ENCODE measurements around the gene CREB5. TPM values are rescaled to one million over a fixed set of nuclear protein-coding genes. Genes with fewer than 3 reads are reported as not detected.

The CREB5 gene
- total RNA-seq, 4 donors from 2014 or later: 0.88 to 31.4 (median 15.9) TPM

GRCh38 chr7:28695300-28696295, 283.3 kb downstream of the CREB5 start:
- H3K4me3 ChIP-seq: no peak overlapping the region

GRCh38 chr7:28697913-28698563, 285.7 kb downstream of the CREB5 start:
- no peaks in the 10 kb centered on the region for H3K4me1 ChIP-seq
- no peaks in the 10 kb centered on the region for H3K9me3 ChIP-seq
- no peaks in the 10 kb centered on the region for H3K36me3 ChIP-seq
- H3K27ac ChIP-seq: no peak overlapping the region
- no peak for TF ChIP-seq POLR2A (IDR thresholded peaks at IDR 0.05)
- TF ChIP-seq CTCF (IDR thresholded peaks at IDR 0.05): no peak
- no peak for DNase-seq
- no peaks in the 10 kb centered on the region for H3K27me3 ChIP-seq
- no peak overlapping the region for H3K4me3 ChIP-seq

More at GRCh38 chr7:28695300-28696295, 283.3 kb downstream of the CREB5 start:
- Histone ChIP-seq H3K36me3 (no peaks in the 10 kb centered on the region), H3K27me3 (no peaks in the 10 kb centered on the region), H3K4me1 (no peaks in the 10 kb centered on the region), H3K27ac (no peak overlapping the region), H3K9me3 (no peaks in the 10 kb centered on the region)
- TF ChIP-seq POLR2A (IDR thresholded peaks at IDR 0.05) (no peak), CTCF (IDR thresholded peaks at IDR 0.05) (no peak)
- DNase-seq: no peak

GRCh38 chr7:28698840-28699239, 286.5 kb downstream of the CREB5 start:
- H3K9me3 ChIP-seq: no peaks in the 10 kb centered on the region
- H3K4me3 ChIP-seq: no peak overlapping the region
- TF ChIP-seq POLR2A (IDR thresholded peaks at IDR 0.05) (no peak), CTCF (IDR thresholded peaks at IDR 0.05) (no peak)
- no peak overlapping the region for H3K27ac ChIP-seq
- no peaks in the 10 kb centered on the region for H3K36me3 ChIP-seq
- no peaks in the 10 kb centered on the region for H3K4me1 ChIP-seq
- no peak for DNase-seq
- H3K27me3 ChIP-seq: no peaks in the 10 kb centered on the region

- Histone ChIP-seq H3K4me3 (no peak overlapping the region), H3K27ac (no peak overlapping the region)
Observed at GRCh38 chr7:28700096-28700495, 287.8 kb downstream of the CREB5 start.

GRCh38 chr7:28700790-28701203, 288.5 kb downstream of the CREB5 start:
- TF ChIP-seq POLR2A (IDR thresholded peaks at IDR 0.05) (no peak), CTCF (IDR thresholded peaks at IDR 0.05) (no peak)
- Histone ChIP-seq H3K4me1 (no peaks in the 10 kb centered on the region), H3K36me3 (no peaks in the 10 kb centered on the region), H3K4me3 (no peak overlapping the region), H3K27me3 (no peaks in the 10 kb centered on the region), H3K27ac (no peak overlapping the region), H3K9me3 (no peaks in the 10 kb centered on the region)
- no peak for DNase-seq

More at GRCh38 chr7:28700096-28700495, 287.8 kb downstream of the CREB5 start:
- no peaks in the 10 kb centered on the region for H3K4me1 ChIP-seq
- H3K9me3 ChIP-seq: no peaks in the 10 kb centered on the region
- H3K27me3 ChIP-seq: no peaks in the 10 kb centered on the region
- DNase-seq: no peak
- TF ChIP-seq CTCF (IDR thresholded peaks at IDR 0.05) (no peak), POLR2A (IDR thresholded peaks at IDR 0.05) (no peak)
- no peaks in the 10 kb centered on the region for H3K36me3 ChIP-seq
